ENCODE results near the gene MAP6D1. TPM values are rescaled to one million over a fixed set of nuclear protein-coding genes. Genes with fewer than 3 reads are reported as not detected.

The MAP6D1 gene
- polyA plus RNA-seq, 3 donors = 0.86 to 1.6 (median 1.6) TPM

GRCh38 chr3:183826448-183827250 is 1.3 kb upstream of the MAP6D1 start:
- no peak for DNase-seq

- no peak for DNase-seq
Measured at GRCh38 chr3:183824761-183825455, 469 bp downstream of the MAP6D1 start.

- DNase-seq = no peak
Measured at GRCh38 chr3:183823963-183824362, 1.4 kb downstream of the MAP6D1 start.

GRCh38 chr3:183822631-183823030 is 2.7 kb downstream of the MAP6D1 start:
- no peak for DNase-seq

- no peak for DNase-seq
Measured at GRCh38 chr3:183819831-183820230, 5.5 kb downstream of the MAP6D1 start.

GRCh38 chr3:183818706-183819624 is 6.4 kb downstream of the MAP6D1 start:
- DNase-seq = no peak

- DNase-seq = no peak
Measured at GRCh38 chr3:183818041-183818620, 7.2 kb downstream of the MAP6D1 start.

GRCh38 chr3:183817639-183818038 is 7.7 kb downstream of the MAP6D1 start:
- no peak for DNase-seq

GRCh38 chr3:183816681-183817510 is 8.5 kb downstream of the MAP6D1 start:
- DNase-seq = no peak

- no peak for DNase-seq
Measured at GRCh38 chr3:183815951-183816475, 9.4 kb downstream of the MAP6D1 start.

GRCh38 chr3:183815563-183815940 is 9.8 kb downstream of the MAP6D1 start:
- no peak for DNase-seq

GRCh38 chr3:183814240-183814639 is 11.1 kb downstream of the MAP6D1 start:
- no peak for DNase-seq

GRCh38 chr3:183812761-183813445 is 12.5 kb downstream of the MAP6D1 start:
- DNase-seq = no peak

GRCh38 chr3:183811638-183812037 is 13.7 kb downstream of the MAP6D1 start:
- DNase-seq = no peak

GRCh38 chr3:183810643-183811594 is 14.5 kb downstream of the MAP6D1 start:
- no peak for DNase-seq

- no peak for DNase-seq
Measured at GRCh38 chr3:183809270-183809669, 16.1 kb downstream of the MAP6D1 start.

- no peak for DNase-seq
Measured at GRCh38 chr3:183808355-183808754, 17.0 kb downstream of the MAP6D1 start.

GRCh38 chr3:183807881-183808280 is 17.5 kb downstream of the MAP6D1 start:
- no peak for DNase-seq

- no peak for DNase-seq
Measured at GRCh38 chr3:183807209-183807728, 18.1 kb downstream of the MAP6D1 start.
